Measurements from ENCODE around the gene EP300.
"Not testable (repeated sequence)": the region's sequence is repeated elsewhere in the genome, so short reads cannot be mapped to it uniquely, and the experiment has no call there.

DNA sequence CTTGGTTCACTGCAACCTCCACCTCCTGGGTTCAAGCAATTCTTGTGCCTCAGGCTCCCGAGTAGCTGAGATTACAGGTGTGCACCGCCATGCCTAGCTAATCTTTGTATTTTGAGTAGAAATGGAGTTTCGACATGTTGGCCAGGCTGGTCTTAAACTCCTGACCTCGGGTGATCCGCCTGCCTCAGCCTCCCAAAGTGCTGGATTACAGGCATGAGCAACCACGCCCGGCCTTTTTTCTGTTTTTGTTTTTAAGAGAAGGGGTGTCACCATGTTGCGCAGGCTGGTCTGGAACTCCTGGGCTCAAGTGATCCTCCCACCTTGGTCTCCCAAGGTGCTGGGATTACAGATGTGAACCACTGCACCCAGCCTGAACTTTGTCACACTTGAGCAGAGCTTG is 26.1 kb upstream of the EP300 start:
- TF ChIP-seq, protein P1, sequence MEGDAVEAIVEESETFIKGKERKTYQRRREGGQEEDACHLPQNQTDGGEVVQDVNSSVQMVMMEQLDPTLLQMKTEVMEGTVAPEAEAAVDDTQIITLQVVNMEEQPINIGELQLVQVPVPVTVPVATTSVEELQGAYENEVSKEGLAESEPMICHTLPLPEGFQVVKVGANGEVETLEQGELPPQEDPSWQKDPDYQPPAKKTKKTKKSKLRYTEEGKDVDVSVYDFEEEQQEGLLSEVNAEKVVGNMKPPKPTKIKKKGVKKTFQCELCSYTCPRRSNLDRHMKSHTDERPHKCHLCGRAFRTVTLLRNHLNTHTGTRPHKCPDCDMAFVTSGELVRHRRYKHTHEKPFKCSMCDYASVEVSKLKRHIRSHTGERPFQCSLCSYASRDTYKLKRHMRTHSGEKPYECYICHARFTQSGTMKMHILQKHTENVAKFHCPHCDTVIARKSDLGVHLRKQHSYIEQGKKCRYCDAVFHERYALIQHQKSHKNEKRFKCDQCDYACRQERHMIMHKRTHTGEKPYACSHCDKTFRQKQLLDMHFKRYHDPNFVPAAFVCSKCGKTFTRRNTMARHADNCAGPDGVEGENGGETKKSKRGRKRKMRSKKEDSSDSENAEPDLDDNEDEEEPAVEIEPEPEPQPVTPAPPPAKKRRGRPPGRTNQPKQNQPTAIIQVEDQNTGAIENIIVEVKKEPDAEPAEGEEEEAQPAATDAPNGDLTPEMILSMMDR (IDR thresholded peaks at IDR 0.05) = not testable (repeated sequence)
- not testable (repeated sequence) for TF ChIP-seq ZFX (IDR thresholded peaks at IDR 0.05; ENCODE audit: borderline replicate concordance)

Measured in 22Rv1 (cell line).